Measurements from ENCODE around the gene PLXNC1. TPM values are rescaled to one million over a fixed set of nuclear protein-coding genes. Genes with fewer than 3 reads are reported as not detected.

The PLXNC1 gene
- total and polyA plus RNA-seq, 2 of the 8 experiments (the other 6 are each of a cell fraction or from before 2014, with no cell fraction given), result 0.83 to 2.0 TPM

DNA sequence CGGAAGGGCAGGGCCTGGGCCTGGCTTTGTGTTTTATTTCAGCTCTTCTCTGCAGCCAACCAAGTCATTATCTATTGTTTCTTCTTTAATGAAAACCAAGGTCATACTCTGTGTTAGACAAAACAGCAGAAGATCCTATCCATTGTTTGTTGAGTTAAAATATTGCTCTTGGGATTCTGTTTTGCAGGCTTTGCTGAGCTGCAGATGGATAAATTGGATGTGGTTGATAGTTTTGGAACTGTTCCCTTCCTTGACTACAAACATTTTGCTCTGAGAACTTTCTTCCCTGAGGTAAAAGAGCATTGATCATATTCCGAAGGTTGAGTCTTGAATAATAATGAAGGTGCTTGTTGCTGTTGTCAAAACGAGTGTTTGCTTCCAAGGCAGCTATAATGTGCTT is 106.6 kb downstream of the PLXNC1 start:
- no peak overlapping the region for H3K4me2 ChIP-seq (ENCODE audit: insufficient read depth in 1 of 2, low read depth in 2 of 2, low read length in 2 of 2)
- no peak for TF ChIP-seq CHD1 (IDR thresholded peaks at IDR 0.05; ENCODE audit: low read depth, low read length)
- no peak for TF ChIP-seq RAD21 (IDR thresholded peaks at IDR 0.05 in 1 of 2, conservative IDR thresholded peaks at IDR 0.05 in 1 of 2; ENCODE audit: low read depth in 2 of 2, low read length in 2 of 2)
- no peak for TF ChIP-seq JUND (IDR thresholded peaks at IDR 0.05; ENCODE audit: low read length)
- no peak for TF ChIP-seq TBP (IDR thresholded peaks at IDR 0.05; ENCODE audit: low read depth, low read length)
- TF ChIP-seq SRF (IDR thresholded peaks at IDR 0.05; ENCODE audit: low read depth, low read length), result no peak
- TF ChIP-seq TAF7 (optimal IDR thresholded peaks at IDR 0.05; ENCODE audit: borderline replicate concordance, low read depth, low read length), result no peak
- TF ChIP-seq EP300 (IDR thresholded peaks at IDR 0.05; ENCODE audit: borderline replicate concordance in 1 of 2, low read depth in 2 of 2, low read length in 2 of 2), result no peak
- no peak overlapping the region for H4K91ac ChIP-seq (replicated peaks; ENCODE audit: insufficient read length, low read length)
- H4K5ac ChIP-seq (ENCODE audit: insufficient read length, low read depth, low read length), result no peak overlapping the region
- H3K27ac ChIP-seq (ENCODE audit: low read depth, low read length), result no peak overlapping the region
- no peak overlapping the region for H2BK120ac ChIP-seq (replicated peaks; ENCODE audit: low read depth, low read length)
- ChIA-PET CTCF (ENCODE audit: partially characterized antibody) (interaction anchor here (0.6 to 2.0 kb wide), 8 partner anchors 15 to 121 kb away, joined by 3 to 5 read pairs (median 4); no protein-coding TSS in a partner anchor), POLR2A (ENCODE audit: partially characterized antibody) (interaction anchor here (0.6 to 1.9 kb wide), 3 partner anchors 8 to 595 kb away, joined by 4 to 12 read pairs (median 5); no protein-coding TSS in a partner anchor)
- H2AK5ac ChIP-seq (ENCODE audit: low read depth, low read length), result no peak overlapping the region
- no peak overlapping the region for H4K8ac ChIP-seq (ENCODE audit: extremely low read depth, insufficient read depth, low read length)
- no peaks in the 10 kb centered on the region for H3K79me2 ChIP-seq (ENCODE audit: control insufficient read depth in 1 of 2, insufficient read depth in 2 of 2, low read length in 2 of 2)
- H3K23ac ChIP-seq (ENCODE audit: insufficient read length), result no peak overlapping the region
- DNase-seq (ENCODE audit: low read depth in 1 of 2, low spot score in 2 of 2), result no peak
- no peak overlapping the region for H2BK15ac ChIP-seq (ENCODE audit: low read length)
- H3K4me1 ChIP-seq (replicated peaks in 1 of 4; ENCODE audit: control insufficient read depth in 3 of 4, insufficient read depth in 4 of 4, low read length in 3 of 4), result peaks cover 0 to 8% (median under 1%) of the 10 kb centered on the region in 4 experiments; a peak in 2 of 7 replicates
- H3K36me3 ChIP-seq (ENCODE audit: control insufficient read depth in 2 of 4, insufficient read depth in 4 of 4, low read length in 3 of 4), result no peaks in the 10 kb centered on the region; a peak in 1 of 8 replicates
- H3K9me3 ChIP-seq (ENCODE audit: insufficient read depth in 2 of 2, low read depth in 1 of 2, low read length in 1 of 2), result no peaks in the 10 kb centered on the region
- H2AFZ ChIP-seq (ENCODE audit: low read length), result no peak overlapping the region
- no peak overlapping the region for H3K4ac ChIP-seq (replicated peaks; ENCODE audit: insufficient read length, low read depth, low read length)
- no peaks in the 10 kb centered on the region for H3K23me2 ChIP-seq (ENCODE audit: low read depth, low read length)
- no peak overlapping the region for H2BK20ac ChIP-seq (ENCODE audit: low read length)
- no peak for FAIRE-seq
- no peak overlapping the region for H3K14ac ChIP-seq (ENCODE audit: insufficient read length)
- H3K27me3 ChIP-seq (replicated peaks in 1 of 4; ENCODE audit: control insufficient read depth in 3 of 4, extremely low read depth in 1 of 4, insufficient read depth in 3 of 4, low read length in 3 of 4), result no peaks in the 10 kb centered on the region
- no peaks in the 10 kb centered on the region for H4K20me1 ChIP-seq (replicated peaks in 1 of 2; ENCODE audit: control insufficient read depth in 1 of 2, insufficient read depth in 2 of 2, low read length in 2 of 2)
- H3K79me1 ChIP-seq (ENCODE audit: low read depth, low read length), result no peaks in the 10 kb centered on the region
- no peak overlapping the region for H3K18ac ChIP-seq (ENCODE audit: extremely low read depth, low read length)
- no peak overlapping the region for H3K9ac ChIP-seq (replicated peaks in 1 of 4; ENCODE audit: extremely low read depth in 1 of 4, low read depth in 3 of 4, low read length in 3 of 4)
- no peak overlapping the region for H2BK5ac ChIP-seq (ENCODE audit: low read depth, low read length)
- no peak overlapping the region for H3K56ac ChIP-seq (replicated peaks; ENCODE audit: insufficient read length, low read depth, low read length)
- 94% methylated on average over 3 of the region's 3 CpGs; no CpG with 5 or more reads in 1 of the 2 experiments for WGBS, 2 experiments (ENCODE audit: extremely low coverage in 1 of 2, insufficient coverage in 1 of 2, insufficient read length in 1 of 2, insufficient replicate concordance in 2 of 2, low coverage in 1 of 2, low lambda C conversion rate in 2 of 2, missing lambda C conversion rate in 1 of 2)
- H2BK12ac ChIP-seq (ENCODE audit: low read depth, low read length), result no peak overlapping the region
- H3K4me3 ChIP-seq (ENCODE audit: extremely low read depth in 1 of 4, insufficient read depth in 2 of 4, low read depth in 3 of 4, low read length in 4 of 4), result no peak overlapping the region
